ENCODE data around the gene VLDLR.
A peak's percentile ranks its signal among the peaks of the same experiment; 100 is the strongest.

The VLDLR gene

GRCh38 chr9:2622461-2623287 is 1.1 kb downstream of the VLDLR start:
- peak; percentile 83 for DNase-seq

- peak; percentile 86 for DNase-seq
Observed at GRCh38 chr9:2623288-2624050, 1.9 kb downstream of the VLDLR start.

- no peak for DNase-seq
Observed at GRCh38 chr9:2624051-2624682, 2.6 kb downstream of the VLDLR start.

- no peak for DNase-seq
Observed at GRCh38 chr9:2625427-2625826, 3.8 kb downstream of the VLDLR start.

GRCh38 chr9:2628919-2629318 is 7.3 kb downstream of the VLDLR start:
- no peak for DNase-seq

- no peak for DNase-seq
Observed at GRCh38 chr9:2630158-2630557, 8.6 kb downstream of the VLDLR start.

- DNase-seq = no peak
Observed at GRCh38 chr9:2631263-2631662, 9.7 kb downstream of the VLDLR start.

- no peak for DNase-seq
Observed at GRCh38 chr9:2634153-2634552, 12.6 kb downstream of the VLDLR start.

GRCh38 chr9:2634818-2635217 is 13.2 kb downstream of the VLDLR start:
- no peak for DNase-seq

GRCh38 chr9:2635922-2636321 is 14.3 kb downstream of the VLDLR start:
- DNase-seq = no peak

GRCh38 chr9:2637390-2637789 is 15.8 kb downstream of the VLDLR start:
- DNase-seq = no peak

GRCh38 chr9:2638871-2639673 is 17.5 kb downstream of the VLDLR start:
- no peak for DNase-seq

GRCh38 chr9:2639786-2640185 is 18.2 kb downstream of the VLDLR start:
- DNase-seq = no peak

GRCh38 chr9:2640570-2640969 is 19.0 kb downstream of the VLDLR start:
- no peak for DNase-seq

- DNase-seq = no peak
Observed at GRCh38 chr9:2641033-2641432, 19.4 kb downstream of the VLDLR start.

GRCh38 chr9:2642068-2642467 is 20.5 kb downstream of the VLDLR start:
- no peak for DNase-seq

GRCh38 chr9:2645569-2645968 is 24.0 kb downstream of the VLDLR start:
- DNase-seq = no peak

- no peak for DNase-seq
Observed at GRCh38 chr9:2655411-2655901, 33.9 kb downstream of the VLDLR start.

- DNase-seq = no peak
Observed at GRCh38 chr9:2657427-2657826, 35.8 kb downstream of the VLDLR start.

- DNase-seq = no peak
Observed at GRCh38 chr9:2662496-2662895, 40.9 kb downstream of the VLDLR start.

- peak; percentile 12 for DNase-seq
Observed at GRCh38 chr9:2663461-2664173, 42.0 kb downstream of the VLDLR start.

Data from eye (tissue), 1 donor.